HG03025 (cell line): ENCODE measurements around the gene DIO3.
"Not testable (repeated sequence)": the region's sequence is repeated elsewhere in the genome, so short reads cannot be mapped to it uniquely, and the experiment has no call there.

Source experiments
- ATAC-seq: cut with Tn5 transposase; IDR thresholded peaks from one replicate; pipeline ENCODE4 v1.9.1; 2021; ENCODE audit warnings: mild to moderate bottlenecking, moderate library complexity; ENCODE audit not compliant: unreplicated experiment, low FRiP score

Gene DIO3

DNA sequence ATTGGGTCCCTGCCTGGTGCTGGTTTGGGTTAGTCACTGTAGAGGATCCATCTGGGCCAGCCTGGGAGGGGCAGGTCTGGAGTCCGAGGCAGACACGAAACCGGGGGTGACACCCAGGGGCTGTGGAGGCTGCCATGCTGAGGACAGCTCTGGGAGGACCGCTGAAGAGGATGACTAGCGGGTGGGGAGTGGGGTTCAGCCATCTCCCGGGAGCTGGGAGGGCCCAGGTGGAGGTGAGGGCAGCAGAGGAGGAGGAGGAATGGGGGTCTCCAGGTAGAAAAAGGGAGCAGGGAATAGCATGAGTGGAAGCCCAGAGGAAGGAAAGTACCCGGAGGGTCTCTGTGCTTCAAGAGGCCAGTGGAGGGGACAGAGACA, 4.0 kb upstream of the DIO3 start:
- no peak for ATAC-seq

DNA sequence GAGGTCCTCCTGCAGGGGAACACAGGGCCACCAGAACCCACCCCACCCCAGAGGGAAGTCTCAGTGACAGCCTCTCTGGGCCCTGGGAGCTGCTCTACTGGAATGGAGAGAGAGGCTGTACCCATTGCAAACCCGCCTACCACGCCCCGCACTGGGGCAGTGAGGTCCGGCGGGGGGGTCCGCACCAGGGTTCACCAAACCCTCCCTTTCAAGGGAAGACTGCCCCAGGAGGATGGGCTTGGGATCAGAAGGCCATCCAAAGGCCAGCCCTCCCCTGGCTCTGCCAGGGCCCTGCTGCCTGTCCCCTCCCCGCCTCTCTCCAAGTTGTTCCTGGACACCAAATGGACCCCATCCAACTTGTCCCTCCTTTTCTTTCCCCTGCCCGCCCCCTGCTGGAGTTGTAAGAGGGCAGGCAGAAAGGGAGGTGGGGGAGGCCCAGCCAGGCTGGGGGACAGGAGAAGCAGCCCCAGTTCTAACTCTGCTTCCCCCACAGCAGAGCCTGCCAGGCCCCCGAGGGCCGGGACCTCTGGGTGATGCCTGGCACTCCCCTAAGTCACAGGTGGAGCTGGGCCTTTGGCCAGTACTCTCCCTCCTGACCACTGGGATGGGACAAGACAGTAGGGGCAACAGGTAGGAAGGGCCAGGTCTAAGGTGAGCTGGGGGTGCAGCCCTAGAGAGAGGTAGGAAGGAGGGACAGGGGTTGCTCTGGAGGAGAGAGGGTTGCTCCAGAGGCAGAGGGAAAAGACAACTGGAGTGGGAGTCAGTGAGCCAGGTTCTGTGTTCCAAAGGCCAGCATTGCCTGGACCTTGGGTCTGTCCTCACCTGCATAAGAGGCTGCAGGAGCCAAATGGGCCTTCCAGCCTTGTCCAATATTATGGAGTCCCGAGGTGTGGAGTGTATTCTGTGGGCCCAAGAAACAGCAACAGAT, 3.2 kb upstream of the DIO3 start:
- ATAC-seq, result no peak

DNA sequence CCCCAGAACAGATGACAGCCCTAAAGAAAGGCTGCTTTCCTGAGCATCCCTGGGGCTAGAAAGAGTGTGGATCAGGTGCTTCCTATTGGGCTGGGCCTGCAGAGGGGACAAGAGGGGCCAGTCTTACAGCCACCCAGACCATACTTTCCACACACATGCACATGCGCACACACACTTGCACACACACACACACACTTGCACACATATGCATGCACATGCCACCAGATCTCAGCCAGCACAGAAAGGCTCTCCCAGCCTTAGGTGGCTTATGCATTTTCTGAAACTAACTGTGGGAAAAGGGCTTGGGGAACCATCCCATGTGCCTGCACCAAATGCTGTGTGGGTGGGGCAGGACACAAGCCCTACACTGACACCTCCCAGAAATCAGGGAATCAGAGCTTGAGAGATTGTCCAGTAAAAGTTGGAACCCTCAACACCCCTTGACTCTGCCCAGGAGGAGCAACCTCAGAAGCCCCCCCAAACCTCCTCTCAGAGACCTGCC, 2.5 kb upstream of the DIO3 start:
- ATAC-seq, result no peak

DNA sequence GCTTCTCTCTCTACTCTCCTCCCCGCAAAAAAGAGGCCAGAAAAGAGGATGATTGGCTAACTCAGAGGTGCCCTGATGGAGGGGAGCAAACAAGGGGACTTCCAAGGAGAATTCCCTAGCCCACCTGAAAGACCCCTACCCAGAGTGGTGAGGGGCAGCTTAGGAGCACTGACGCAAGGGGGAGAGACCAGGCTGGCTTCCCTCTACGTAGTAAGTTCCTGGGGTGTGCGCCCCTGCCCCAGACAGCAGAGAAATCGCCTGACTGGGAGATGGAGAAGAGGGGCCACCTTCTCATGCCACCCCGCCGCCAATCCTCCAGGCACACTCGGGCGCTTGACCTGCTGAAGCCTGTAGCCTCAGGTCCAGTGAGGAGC, 2.1 kb upstream of the DIO3 start:
- ATAC-seq, result no peak

DNA sequence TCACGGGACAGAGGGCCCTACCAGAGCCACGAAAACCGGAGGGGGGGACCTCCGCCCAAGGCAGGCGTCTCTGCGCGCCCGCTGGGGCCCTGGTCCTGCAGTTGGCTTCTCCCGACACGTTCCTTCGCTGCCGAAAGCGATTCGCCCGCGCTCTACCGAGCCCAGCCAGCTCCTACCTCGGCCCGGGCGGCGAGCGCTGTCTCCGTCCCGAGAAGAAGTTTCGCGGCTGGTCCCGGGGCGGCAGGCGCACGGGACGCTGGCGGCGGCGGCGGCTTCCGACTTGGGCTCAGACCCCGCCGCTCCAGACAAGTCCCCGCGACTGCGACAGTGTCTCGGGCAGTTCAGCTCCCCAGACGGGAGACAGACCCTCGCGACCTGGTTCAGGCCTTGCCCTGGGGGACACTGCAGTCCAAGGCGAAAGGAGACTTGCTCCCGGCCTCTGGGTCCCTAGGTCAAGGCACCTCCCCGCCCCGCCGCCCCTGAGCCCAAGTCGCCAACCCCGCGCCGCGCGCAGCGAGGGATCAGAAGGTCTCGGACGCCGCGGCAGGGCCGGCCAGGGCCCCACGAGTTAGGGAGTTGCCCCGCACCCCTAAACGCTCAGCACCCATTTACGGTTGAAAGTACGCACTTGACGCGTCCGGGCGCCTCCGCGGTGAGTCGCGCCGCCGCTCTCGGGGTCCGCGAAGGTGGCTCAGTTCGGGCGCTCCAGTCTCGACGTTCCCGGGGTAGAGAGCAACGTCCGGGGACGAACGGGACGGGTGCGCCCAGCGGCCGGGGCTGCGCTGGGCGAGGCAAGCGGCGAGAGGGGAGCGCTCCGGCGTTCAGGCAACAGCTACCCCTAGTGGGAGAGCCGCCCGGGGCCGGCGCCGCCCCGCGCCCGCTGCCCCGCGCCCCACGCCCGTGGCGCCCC, 1.4 kb upstream of the DIO3 start:
- ATAC-seq, result no peak

DNA sequence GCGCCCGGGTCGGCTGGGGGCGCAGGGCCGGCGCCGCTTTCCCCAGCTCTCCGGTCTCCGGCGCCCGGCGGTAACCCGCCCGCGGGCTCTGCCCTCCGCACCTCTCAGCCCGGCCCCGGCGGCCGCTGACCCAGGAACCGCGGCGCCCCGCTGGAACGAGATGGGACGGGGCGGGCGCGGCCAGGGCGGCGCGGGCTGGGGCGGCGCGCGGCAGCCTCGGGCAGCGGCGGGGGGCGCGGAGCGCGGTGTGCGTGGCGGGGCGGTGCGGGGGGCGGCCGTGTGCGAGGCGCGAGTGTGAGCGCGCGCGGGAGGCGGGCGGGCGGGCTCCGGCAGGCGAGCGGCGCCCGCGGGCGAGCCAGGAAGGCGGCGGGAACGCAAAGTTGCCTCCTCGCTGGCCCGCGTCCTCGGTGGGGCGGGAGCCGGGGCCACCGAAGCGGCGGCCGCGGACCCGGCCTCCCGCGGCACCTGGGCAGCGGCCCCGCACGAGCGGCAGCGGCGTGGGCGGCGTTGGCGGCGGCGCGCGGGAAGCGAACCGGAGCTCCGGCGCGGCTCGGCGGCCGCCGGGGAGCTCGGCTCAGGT, 671 bp upstream of the DIO3 start:
- no peak for ATAC-seq

DNA sequence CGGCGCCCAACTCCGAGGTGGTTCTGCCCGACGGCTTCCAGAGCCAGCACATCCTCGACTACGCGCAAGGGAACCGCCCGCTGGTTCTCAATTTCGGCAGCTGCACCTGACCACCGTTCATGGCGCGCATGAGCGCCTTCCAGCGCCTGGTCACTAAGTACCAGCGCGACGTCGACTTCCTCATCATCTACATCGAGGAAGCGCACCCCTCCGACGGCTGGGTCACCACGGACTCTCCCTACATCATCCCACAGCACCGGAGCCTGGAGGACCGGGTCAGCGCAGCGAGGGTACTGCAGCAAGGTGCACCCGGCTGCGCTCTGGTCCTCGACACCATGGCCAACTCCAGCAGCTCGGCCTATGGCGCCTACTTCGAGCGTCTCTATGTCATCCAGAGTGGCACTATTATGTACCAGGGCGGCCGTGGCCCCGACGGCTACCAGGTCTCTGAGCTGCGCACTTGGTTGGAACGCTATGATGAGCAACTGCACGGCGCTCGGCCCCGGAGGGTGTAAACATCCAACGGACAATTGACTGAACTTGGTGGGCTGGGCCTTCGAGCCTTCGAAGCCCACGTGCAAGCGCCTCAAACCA, 699 bp downstream of the DIO3 start:
- no peak for ATAC-seq

DNA sequence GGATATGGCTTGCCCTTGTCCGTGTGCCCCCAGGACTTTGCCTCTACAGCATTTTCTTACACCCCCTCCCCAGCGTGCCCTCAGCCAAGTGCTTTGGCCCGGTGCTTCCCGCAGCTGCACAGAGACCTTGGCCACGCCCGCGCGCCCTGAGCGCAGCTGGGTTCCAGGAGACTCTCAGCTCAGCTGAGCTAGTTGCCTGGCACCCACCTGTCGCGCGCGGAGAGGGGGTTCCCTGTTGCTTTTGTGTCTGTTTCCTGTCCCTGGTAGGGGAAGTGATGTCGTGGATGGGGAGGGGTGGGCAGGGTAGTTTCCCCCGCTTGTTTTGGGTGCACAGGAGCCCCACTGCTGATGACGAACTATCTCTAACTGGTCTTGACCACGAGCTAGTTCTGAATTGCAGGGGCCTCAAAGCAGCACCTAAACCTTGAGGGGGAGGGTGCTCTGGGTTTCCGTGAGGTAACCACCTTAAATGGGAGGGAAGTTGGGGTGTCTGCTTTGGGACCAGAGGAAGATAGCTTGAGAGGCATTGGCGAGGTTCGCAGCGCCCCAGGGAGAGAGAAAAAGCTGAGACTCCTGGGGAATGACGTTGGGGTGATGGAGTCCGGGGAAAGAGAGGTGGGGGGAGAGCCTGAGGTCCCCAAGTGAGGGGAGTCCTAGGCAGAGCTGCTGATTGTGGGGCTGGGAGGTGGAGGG, 1.5 kb downstream of the DIO3 start:
- ATAC-seq, result no peak

DNA sequence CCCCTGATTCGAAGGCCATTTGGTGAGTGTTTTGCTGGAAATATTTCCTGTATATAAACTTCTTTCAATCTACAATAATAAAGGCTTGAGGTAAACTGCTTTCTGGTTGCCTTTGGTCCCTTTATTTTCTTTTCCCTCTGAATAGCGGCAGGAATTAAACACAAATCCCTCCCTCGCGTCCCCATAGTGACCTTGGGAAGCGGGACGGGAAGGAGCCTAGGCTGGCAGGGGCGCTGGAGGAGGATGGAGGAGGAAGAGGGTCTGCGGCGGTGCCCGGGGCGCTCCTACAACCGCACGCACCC, 2.0 kb downstream of the DIO3 start:
- no peak for ATAC-seq

DNA sequence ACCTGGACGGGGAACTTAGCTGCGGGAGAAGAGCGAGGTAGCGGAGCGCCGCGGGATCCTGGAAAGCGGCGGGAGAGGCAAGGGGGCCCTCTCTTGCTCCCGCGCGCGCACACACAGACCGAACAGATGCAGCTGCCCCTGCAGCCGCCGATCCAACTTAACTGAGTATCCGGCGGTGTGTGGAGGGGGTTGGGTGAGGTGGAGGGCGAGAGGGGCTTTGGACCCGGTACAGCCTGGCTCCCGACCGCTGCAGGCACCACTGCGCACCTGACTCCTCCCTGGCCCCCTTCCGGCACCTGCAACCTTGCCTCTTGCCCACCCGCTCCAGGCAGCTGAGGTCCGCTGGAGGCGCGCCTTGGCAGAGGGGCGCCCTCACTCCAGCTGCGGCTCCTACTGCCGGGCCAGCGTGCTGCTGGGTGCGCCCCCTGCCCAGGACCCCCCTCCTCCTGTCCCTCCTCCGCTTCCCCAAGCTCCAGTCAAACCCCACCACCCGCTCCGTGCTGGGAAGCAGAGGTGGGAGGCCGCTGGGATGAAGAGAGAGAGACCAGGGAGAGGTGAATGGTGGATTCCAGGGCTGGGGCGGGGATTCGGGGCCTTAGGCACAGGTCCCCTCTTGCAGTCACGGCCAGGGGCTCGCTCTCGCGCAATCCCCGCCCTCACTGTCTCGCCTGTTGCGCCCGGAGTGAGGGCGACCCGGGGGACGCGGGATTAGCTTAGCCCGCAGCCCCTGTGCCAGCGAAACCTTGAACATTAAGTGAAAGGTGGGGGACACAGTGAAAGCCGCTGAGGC, 2.6 kb downstream of the DIO3 start:
- no peak for ATAC-seq

DNA sequence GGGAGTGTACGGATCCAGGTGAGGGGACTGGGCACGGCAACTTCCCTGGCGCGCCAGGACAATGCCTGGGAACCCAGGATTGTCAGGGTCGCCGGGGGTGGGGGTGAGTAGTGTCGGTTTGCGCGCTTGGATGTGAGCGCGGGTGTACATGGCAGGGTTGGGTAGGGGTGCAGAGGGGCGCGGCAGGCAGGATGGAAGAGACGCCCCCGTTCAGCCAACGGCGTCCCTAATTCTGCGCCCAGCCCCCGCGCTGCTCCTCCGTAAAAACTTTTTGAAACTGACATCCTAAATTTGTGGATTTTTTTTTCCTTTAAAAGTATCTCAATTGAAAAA, 3.1 kb downstream of the DIO3 start:
- no peak for ATAC-seq

DNA sequence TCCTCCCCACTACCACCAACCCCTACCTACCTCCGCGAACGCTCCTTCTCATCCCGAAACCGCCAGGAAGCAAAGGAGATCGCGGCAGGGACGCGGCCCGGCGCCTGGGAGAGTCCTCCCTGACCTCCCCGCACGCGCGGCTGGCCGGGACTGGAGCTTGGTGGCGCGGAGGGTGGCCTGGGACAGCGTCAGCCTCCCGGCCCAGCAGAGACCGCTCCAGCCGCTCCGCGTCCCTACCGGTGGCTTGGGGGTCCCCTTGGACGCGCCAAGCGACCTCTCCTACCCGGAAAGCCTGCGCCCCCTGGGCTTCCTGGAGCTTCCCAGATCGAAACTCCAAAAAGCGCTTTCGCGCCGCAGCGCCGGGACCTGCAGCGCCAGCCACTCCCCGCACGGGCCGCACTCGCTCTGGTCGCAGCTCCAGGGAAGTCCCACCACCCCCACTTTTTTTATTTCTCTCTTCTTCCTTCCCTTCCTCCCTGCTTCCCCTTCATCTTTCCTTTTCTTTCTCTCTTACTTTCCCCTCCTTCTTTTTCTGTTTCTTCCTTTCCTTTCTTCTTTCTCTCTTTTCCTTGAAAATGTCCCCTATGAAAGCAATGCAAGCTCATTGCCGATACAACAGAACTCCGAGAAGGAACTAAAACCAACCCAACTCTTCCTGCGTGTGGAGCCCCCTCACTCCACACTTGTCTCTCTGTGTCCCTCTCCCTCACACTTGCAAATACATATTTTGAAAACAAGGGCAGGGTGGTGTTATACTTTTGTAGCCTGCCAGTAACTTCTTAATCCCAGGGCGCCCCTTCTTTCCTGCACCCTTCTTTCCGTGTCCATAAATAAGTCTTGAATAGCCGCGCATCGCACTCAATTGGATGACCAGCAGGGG, 3.8 kb downstream of the DIO3 start:
- ATAC-seq, result no peak

DNA sequence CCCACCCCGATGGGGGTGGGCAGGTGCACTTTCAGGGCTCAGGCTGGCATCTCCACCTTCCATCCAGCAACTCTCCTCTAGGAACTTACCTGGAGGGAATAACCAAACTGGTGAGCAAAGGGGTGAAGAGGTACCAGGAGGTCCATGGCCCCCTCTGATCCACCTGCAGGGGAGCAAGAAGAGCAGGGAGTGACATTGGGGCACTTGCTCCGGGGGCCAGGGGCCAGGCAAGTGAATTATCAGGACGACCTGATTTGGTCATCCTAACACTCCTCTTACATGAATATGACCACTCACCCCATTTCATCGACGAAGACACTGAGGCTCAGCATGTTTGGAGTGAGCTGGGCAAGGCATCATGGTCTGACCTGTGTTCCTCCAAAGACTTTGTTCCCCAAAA, 6.0 kb downstream of the DIO3 start:
- no peak for ATAC-seq

DNA sequence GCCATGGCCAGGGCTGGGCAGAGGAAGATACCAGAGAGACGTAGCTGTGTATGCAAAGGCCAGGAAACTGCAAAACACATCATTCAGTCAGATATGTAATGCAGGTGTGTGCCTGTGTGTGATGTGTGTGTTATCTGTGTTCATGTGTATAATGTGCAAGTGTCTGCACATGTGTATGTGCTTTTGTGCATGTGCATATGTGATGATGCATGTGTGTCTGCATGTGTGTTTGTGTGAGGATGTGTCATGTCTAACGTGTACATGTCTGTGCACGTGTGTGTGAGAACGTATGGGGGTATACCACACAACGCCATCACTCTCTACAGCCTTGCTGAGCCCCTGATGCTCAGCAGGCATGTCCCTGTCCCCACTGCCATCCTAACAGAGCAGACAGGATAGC, 9.7 kb downstream of the DIO3 start:
- no peak for ATAC-seq

DNA sequence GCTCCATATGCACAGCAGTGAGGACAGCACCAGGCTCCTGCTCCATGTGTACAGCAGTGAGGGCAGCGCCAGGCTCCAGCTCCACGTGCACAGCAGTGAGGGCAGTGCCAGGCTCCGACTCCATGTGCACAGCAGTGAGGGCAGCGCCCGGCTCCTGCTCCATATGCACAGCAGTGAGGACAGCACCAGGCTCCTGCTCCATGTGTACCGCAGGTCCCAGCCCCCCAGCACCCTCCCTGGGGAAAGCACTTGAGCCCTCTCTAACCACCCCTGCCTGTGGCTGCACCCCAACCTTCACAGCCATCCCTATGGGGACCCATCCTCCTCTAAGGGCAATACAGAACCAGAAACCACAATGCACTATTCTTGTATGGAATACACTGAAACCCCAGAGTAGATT, 11.2 kb downstream of the DIO3 start:
- ATAC-seq, result not testable (repeated sequence)

DNA sequence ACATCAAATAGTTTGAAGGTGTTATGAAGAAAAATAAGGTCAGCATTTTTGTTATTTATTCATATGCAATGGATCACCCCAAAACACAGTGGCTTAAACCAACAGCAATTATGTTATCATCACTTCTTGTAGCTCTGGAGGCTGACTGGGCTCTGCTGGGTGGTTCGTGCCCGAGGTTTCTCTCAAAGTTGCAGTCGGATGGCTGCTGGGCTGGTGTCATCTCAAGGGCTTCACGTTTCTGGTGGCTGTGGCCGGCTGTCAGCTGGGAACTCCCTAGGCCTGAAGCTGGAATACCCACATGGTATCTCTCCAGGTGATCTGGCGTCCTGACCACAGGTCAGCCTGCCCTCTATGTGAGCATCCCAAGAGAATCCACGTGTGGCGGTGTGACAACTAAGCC, 12.0 kb downstream of the DIO3 start:
- ATAC-seq, result no peak

DNA sequence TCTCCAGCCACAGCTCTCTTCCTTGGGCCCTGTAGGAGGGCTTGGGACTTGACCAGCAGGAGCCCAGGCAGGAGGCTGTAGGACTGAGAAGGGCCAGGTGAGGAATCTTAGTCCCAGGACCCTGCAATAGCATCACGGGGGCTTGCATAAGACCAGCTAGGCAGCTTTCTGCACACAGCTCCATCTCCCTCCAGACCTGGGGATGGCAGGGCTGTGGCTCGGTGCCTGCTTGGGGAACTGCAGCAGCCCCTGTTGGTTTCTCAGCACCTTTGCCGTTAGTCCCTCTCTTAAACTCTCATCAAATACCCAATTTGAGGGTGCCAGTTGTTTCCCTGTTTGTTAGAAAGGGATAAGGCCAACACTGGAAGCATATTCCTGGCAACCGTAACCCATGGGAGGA, 14.3 kb downstream of the DIO3 start:
- ATAC-seq, result no peak

DNA sequence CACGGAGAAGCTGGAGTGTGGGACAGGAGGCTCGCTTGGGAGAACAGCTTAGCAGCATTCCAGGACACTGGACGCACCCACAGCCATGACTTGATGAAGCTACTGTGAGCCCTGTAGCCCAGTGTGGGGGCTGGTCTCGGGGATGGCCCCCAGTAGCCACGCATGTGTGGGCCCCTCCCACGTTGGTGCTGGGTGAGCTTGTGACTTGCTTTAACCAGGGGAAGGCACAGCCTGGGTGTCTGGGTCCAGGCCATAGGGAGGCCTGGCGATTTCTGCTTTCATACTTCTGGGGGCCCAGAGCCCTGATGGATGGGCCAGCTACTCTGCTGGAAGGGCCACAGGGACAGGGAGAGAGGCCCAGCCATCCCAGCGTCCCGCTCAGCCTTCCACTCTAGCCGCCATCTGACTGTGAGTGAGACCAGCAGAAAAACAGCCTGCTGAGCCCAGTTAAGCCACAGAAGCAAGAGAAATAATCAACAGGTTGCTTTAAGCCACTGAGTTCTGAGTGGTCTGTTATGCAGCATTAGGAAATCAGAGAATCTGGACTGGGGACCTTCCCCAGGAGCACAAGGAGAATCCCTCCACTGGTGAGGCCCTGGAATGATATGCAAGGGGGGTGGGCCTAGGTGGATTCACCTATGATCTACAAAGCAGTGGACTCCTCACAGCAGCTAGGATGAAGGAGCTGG, 16.1 kb downstream of the DIO3 start:
- ATAC-seq, result no peak
